ENCODE data around the gene LYZL1. TPM values are rescaled to one million over a fixed set of nuclear protein-coding genes. Genes with fewer than 3 reads are reported as not detected.

The LYZL1 gene
- total and polyA plus RNA-seq, 7 donors: not detected

DNA sequence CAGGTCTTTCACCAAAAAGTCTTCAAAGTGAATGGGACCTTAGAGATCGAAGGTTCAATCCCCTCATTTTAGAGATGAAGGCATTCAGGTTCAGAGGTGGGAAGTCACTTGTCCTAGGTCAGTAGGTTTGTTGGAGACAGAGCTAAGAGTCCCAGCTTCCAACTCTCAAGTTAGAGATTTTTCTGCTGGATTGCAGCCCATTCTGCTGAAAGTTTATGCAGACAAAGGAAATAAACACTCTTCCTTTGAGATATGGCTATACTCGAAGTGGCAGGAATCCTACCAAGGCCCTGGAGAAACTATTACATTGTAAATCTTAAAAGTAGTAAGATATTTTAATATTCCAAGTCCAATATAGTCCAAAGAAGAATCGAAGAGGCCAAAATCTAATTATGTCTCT, 64.4 kb downstream of the LYZL1 start:
- H3K9me3 ChIP-seq: no peaks in the 10 kb centered on the region
- H3K27me3 ChIP-seq (ENCODE audit: insufficient read depth in 3 of 3, low read length in 2 of 3): no peaks in the 10 kb centered on the region
- WGBS, 3 donors: 74 to 84% (median 78%) methylated on average over 3 of the region's 3 CpGs
- intact Hi-C loops (cut with DNase I): no loop called here
- no peak overlapping the region for H3K27ac ChIP-seq
- TF ChIP-seq, protein P1, sequence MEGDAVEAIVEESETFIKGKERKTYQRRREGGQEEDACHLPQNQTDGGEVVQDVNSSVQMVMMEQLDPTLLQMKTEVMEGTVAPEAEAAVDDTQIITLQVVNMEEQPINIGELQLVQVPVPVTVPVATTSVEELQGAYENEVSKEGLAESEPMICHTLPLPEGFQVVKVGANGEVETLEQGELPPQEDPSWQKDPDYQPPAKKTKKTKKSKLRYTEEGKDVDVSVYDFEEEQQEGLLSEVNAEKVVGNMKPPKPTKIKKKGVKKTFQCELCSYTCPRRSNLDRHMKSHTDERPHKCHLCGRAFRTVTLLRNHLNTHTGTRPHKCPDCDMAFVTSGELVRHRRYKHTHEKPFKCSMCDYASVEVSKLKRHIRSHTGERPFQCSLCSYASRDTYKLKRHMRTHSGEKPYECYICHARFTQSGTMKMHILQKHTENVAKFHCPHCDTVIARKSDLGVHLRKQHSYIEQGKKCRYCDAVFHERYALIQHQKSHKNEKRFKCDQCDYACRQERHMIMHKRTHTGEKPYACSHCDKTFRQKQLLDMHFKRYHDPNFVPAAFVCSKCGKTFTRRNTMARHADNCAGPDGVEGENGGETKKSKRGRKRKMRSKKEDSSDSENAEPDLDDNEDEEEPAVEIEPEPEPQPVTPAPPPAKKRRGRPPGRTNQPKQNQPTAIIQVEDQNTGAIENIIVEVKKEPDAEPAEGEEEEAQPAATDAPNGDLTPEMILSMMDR (IDR thresholded peaks at IDR 0.05): no peak
- no peaks in the 10 kb centered on the region for H3K36me3 ChIP-seq (ENCODE audit: insufficient read depth in 1 of 2, low read depth in 1 of 2)
- no peaks in the 10 kb centered on the region for H3K4me1 ChIP-seq
- no peak for ATAC-seq
- no peak overlapping the region for H3K4me3 ChIP-seq
- DNase-seq: no peak

DNA sequence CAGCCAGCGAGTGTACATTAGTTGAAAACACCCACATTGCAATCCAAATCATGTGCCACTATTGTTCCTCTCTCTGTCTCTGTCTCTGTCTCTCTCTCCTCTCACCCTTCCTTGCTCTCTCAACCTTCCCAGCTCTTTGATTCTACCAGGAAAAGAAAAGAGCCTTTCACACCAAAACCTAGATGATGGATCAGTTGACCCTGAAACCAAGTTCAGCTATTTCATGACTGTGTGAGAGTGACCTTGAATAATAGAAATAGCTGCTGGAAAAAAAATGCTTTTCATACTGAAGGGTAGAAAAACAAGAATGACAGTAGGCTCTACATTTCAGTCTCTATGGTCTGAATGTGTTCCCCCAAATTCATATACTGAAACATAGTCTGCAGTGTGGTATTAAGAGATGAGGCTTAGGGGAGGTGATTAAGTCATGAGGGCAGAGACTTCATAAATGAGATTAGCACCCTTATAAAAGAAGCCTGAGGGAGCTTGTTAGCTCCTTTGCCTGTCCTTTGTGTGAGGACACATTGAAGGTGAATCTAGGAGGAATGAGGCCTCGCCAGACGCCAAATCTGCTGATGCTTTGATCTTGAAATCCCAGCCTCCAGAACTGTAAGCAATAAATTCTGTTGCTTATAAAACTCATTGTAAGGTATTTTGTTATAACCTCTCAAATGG, 65.2 kb downstream of the LYZL1 start:
- no peak for DNase-seq
- 83 to 92% (median 84%) methylated on average over 3 of the region's 3 CpGs for WGBS, 3 donors
- Histone ChIP-seq H3K4me1 (no peaks in the 10 kb centered on the region), H3K27ac (no peak overlapping the region), H3K36me3 (ENCODE audit: insufficient read depth in 1 of 2, low read depth in 1 of 2) (no peaks in the 10 kb centered on the region), H3K9me3 (no peaks in the 10 kb centered on the region), H3K27me3 (ENCODE audit: insufficient read depth in 3 of 3, low read length in 2 of 3) (no peaks in the 10 kb centered on the region), H3K4me3 (no peak overlapping the region)
- intact Hi-C loops (cut with DNase I): no loop called here
- TF ChIP-seq, protein P1 (IDR thresholded peaks at IDR 0.05): no peak
- ATAC-seq: no peak

DNA sequence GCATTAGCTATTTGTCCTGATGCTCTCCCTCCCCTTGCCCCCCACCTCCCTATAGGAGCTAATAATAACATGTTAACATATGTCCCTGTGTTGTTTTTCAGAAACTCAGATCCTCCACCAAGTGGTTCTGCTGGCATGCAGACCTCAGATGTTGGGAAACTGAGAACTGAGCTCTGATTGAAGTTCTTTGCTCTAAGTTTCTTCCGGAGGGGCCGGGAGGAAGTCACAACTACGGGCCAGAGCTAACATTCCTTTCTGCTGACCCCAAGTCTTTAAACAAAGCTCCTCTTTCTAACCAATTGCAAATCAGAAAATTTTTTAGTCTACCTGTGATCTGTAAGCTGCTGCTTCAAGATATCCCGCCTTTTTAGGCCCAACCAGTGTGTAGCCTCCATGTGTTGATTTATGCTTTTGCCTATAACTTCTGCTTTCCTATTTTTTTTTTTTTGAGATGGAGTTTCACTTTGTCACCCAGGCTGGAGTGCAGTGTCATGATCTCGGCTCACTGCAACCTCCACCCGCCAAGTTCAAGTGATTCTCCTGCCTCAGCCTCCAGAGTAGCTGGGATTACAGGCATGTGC, 66.6 kb downstream of the LYZL1 start:
- TF ChIP-seq, protein P1 (IDR thresholded peaks at IDR 0.05): no peak
- H3K27me3 ChIP-seq (ENCODE audit: insufficient read depth in 3 of 3, low read length in 2 of 3): no peaks in the 10 kb centered on the region

DNA sequence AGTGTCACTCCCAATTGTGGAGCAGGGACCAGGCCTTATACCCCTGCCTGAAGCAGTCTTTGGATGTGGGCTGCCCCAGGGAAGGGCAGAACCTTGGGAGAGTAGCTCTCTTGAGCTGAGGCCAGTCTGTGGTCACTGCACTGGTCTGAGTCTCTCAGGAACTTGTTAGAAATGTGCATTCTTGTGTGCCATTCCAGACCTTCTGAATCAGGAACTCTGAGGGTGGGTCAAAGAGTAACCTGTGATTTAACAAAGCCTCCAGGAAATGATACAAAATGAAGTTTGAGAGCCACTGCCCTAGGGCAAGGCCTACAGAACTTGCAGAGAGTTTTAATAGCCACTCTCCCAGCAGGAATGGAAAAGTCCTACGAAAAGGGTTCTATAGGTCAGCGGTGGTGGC, 68.1 kb downstream of the LYZL1 start:
- 92 to 96% (median 96%) methylated on average over 2 of the region's 2 CpGs for WGBS, 3 donors
- Histone ChIP-seq H3K4me1 (no peaks in the 10 kb centered on the region), H3K27me3 (ENCODE audit: insufficient read depth in 3 of 3, low read length in 2 of 3) (no peaks in the 10 kb centered on the region), H3K36me3 (ENCODE audit: insufficient read depth in 1 of 2, low read depth in 1 of 2) (no peaks in the 10 kb centered on the region), H3K9me3 (no peaks in the 10 kb centered on the region), H3K4me3 (no peak overlapping the region), H3K27ac (no peak overlapping the region)
- DNase-seq: no peak
- intact Hi-C loops (cut with DNase I): no loop called here
- ATAC-seq: no peak
- TF ChIP-seq, protein P1 (IDR thresholded peaks at IDR 0.05): no peak

More for the DNA sequence above, 66.6 kb downstream of the LYZL1 start:
- intact Hi-C loops (cut with DNase I): no loop called here
- Histone ChIP-seq H3K27ac (no peak overlapping the region), H3K36me3 (ENCODE audit: insufficient read depth in 1 of 2, low read depth in 1 of 2) (no peaks in the 10 kb centered on the region), H3K9me3 (no peaks in the 10 kb centered on the region), H3K4me1 (no peaks in the 10 kb centered on the region), H3K4me3 (no peak overlapping the region)
- ATAC-seq (no peak), DNase-seq (no peak)
- WGBS, 3 donors: 76 to 87% (median 83%) methylated on average over 6 of the region's 6 CpGs
